Measurements from ENCODE around the gene COG6.

Gene COG6

DNA sequence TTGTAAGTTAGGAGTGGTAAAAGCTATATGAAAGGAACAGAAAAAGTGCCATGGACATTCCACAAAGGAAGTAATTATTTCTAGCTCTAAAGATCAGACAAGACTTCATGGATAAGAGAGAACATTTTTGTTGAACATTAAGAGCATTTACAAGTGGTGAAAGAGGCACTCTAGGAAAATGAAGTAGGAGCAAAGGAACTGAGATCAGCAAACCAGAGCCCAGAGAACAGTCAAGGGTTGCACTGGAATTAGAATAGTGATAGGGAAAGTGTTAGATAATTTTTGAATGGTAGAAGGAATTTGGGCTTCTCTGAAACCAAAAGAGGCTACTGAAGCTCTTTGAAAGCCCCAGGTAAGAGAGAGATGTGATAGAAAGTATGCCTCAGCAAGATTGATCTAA lies 94.1 kb downstream of the COG6 start:
- ChIA-PET POLR2A (interaction anchor here (0.6 kb wide), 1 partner anchor 477 kb away, joined by 3 read pairs; no protein-coding TSS in a partner anchor), CTCF (interaction anchor here (0.5 kb wide), 1 partner anchor 211 kb away, joined by 3 read pairs; no protein-coding TSS in a partner anchor)
- no peak for TF ChIP-seq NFRKB (IDR thresholded peaks at IDR 0.05)
- TF ChIP-seq SP1 (IDR thresholded peaks at IDR 0.05) = no peak
- no peak for TF ChIP-seq FOXM1 (IDR thresholded peaks at IDR 0.05; ENCODE audit: borderline replicate concordance)
- TF ChIP-seq TARDBP (IDR thresholded peaks at IDR 0.05) = no peak
- no peak for TF ChIP-seq SUZ12 (IDR thresholded peaks at IDR 0.05)
- no peak for TF ChIP-seq FOXA1 (IDR thresholded peaks at IDR 0.05)
- TF ChIP-seq ARNT (IDR thresholded peaks at IDR 0.05) = no peak
- no peak for TF ChIP-seq HDGF (IDR thresholded peaks at IDR 0.05; ENCODE audit: borderline replicate concordance)
- TF ChIP-seq ZNF384 (IDR thresholded peaks at IDR 0.05) = no peak
- DNase-seq (ENCODE audit: extremely low spot score) = no peak

DNA sequence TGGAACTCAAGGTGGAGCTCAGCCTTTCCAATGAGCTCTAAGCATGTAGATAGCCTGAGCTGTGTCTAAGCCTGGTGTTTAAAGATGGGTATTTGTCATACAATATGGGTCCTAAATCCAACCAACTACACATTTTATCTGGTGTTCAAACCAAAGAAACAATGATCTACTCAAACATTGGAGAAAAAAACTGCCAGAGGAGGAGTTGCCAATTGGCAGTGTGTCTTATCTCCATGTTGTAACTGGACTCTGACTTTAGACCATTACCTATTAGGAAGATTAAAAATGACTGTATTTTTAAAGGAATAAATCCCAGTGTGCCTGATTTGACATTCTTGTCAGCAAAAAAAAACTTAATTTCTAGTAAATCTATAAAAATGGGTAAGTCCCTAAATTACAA lies 96.3 kb downstream of the COG6 start:
- ChIA-PET CTCF (no interaction called here), POLR2A (no interaction called here)
- no peak for TF ChIP-seq ZNF384 (IDR thresholded peaks at IDR 0.05)
- TF ChIP-seq L3MBTL2 (conservative IDR thresholded peaks at IDR 0.05) = no peak
- no peak for TF ChIP-seq SP1 (IDR thresholded peaks at IDR 0.05)
- no peak for DNase-seq (ENCODE audit: extremely low spot score)

DNA sequence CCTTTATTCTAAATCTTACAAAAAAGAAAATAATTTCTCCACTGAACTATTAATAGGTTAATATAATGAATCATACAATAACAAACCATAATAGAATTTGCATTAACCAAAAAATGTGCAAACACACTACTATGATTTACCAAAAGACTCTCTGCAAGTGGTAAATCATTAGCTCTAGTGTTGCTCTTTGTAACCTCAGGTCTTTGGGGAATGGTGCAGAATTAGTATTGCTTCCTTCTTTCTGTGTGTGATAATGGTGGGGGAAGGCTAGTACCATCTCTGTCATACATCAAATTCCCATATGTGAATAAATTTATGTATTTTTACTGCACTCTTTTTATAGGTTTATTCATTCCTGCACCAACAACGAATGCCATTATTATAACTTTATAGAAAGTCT lies 105.1 kb downstream of the COG6 start:
- POLR2A ChIA-PET = no interaction called here
- no peak for TF ChIP-seq PKNOX1 (IDR thresholded peaks at IDR 0.05)
- TF ChIP-seq BHLHE40 (IDR thresholded peaks at IDR 0.05; ENCODE audit: borderline replicate concordance) = no peak
- no peak for TF ChIP-seq NFRKB (IDR thresholded peaks at IDR 0.05)
- no peak for TF ChIP-seq CTBP1 (IDR thresholded peaks at IDR 0.05; ENCODE audit: borderline replicate concordance)
- no peak for TF ChIP-seq FOXM1 (IDR thresholded peaks at IDR 0.05; ENCODE audit: borderline replicate concordance)
- no peak for TF ChIP-seq TARDBP (IDR thresholded peaks at IDR 0.05)
- TF ChIP-seq SUZ12 (IDR thresholded peaks at IDR 0.05) = no peak
- no peak for TF ChIP-seq L3MBTL2 (conservative IDR thresholded peaks at IDR 0.05)
- no peak for TF ChIP-seq FOXA1 (IDR thresholded peaks at IDR 0.05)
- DNase-seq (ENCODE audit: extremely low spot score) = no peak
- CTCF ChIA-PET = no interaction called here

- TF ChIP-seq SUZ12 (IDR thresholded peaks at IDR 0.05) (no peak), FOXK2 (IDR thresholded peaks at IDR 0.05) (no peak), L3MBTL2 (conservative IDR thresholded peaks at IDR 0.05) (no peak), ELF4 (IDR thresholded peaks at IDR 0.05) (no peak), FOXA1 (IDR thresholded peaks at IDR 0.05) (no peak), NFRKB (IDR thresholded peaks at IDR 0.05) (no peak), SP1 (IDR thresholded peaks at IDR 0.05) (no peak), CTBP1 (IDR thresholded peaks at IDR 0.05; ENCODE audit: borderline replicate concordance) (no peak), ZNF384 (IDR thresholded peaks at IDR 0.05) (no peak), HDGF (IDR thresholded peaks at IDR 0.05; ENCODE audit: borderline replicate concordance) (no peak), BHLHE40 (IDR thresholded peaks at IDR 0.05; ENCODE audit: borderline replicate concordance) (no peak), ARNT (IDR thresholded peaks at IDR 0.05) (no peak), TARDBP (IDR thresholded peaks at IDR 0.05) (no peak), PKNOX1 (IDR thresholded peaks at IDR 0.05) (no peak)
- no peak for DNase-seq (ENCODE audit: extremely low spot score)
- ChIA-PET CTCF (interaction anchor here (1.5 kb wide), 1 partner anchor 177 kb away, joined by 4 read pairs; no protein-coding TSS in a partner anchor), POLR2A (no interaction called here)
Observed at GRCh38 chr13:39765801-39766463, 110.5 kb downstream of the COG6 start.

DNA sequence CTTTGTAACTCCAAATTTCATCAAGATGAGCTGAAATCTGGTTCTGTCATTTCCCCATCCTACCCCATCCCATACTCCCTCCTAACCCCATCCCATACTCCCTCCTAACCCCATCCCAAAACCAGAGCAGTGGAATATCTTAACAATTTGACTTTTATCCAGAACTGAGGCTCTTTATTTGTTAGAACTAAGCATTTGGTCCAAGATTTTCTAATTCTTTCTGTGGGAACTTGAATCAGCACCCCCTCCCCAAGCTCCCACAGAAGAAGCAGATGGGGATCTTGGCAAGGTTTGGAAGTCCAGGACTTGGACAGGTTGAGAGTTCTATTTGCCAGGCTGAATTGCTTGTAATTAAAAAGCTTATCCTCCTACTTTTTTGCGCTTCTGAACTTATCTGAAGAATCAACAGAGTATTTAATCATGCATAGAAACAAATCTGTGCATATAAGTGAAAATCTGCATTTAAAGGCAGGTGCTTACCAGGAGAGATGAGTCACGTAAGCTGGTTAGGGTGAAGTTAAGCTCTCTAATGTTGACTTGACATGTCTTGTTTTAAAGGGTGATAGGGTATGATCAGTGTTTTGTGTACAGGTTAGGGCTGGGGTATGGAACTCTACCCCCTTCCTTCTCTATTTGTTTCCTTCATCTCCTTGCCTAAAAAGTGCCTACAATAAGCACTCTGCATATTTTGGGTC lies 111.1 kb downstream of the COG6 start:
- POLR2A ChIA-PET = no interaction called here
- DNase-seq (ENCODE audit: extremely low spot score) = no peak
- CTCF ChIA-PET = interaction anchor here (1.5 kb wide), 1 partner anchor 176 kb away, joined by 4 read pairs; no protein-coding TSS in a partner anchor
- TF ChIP-seq ELF4 (IDR thresholded peaks at IDR 0.05) (no peak), ARNT (IDR thresholded peaks at IDR 0.05) (no peak), HDGF (IDR thresholded peaks at IDR 0.05; ENCODE audit: borderline replicate concordance) (no peak), L3MBTL2 (conservative IDR thresholded peaks at IDR 0.05) (no peak), CTBP1 (IDR thresholded peaks at IDR 0.05; ENCODE audit: borderline replicate concordance) (no peak), BHLHE40 (IDR thresholded peaks at IDR 0.05; ENCODE audit: borderline replicate concordance) (no peak), TARDBP (IDR thresholded peaks at IDR 0.05) (no peak), FOXK2 (IDR thresholded peaks at IDR 0.05) (no peak), FOXM1 (IDR thresholded peaks at IDR 0.05; ENCODE audit: borderline replicate concordance) (no peak), SUZ12 (IDR thresholded peaks at IDR 0.05) (no peak), LEF1 (IDR thresholded peaks at IDR 0.05; ENCODE audit: borderline replicate concordance) (no peak), PKNOX1 (IDR thresholded peaks at IDR 0.05) (no peak), ZNF384 (IDR thresholded peaks at IDR 0.05) (no peak), NFRKB (IDR thresholded peaks at IDR 0.05) (no peak), FOXA1 (IDR thresholded peaks at IDR 0.05) (no peak), SP1 (IDR thresholded peaks at IDR 0.05) (no peak)
